Left ventricle myocardium inferior (tissue), 1 donor: Measurements from ENCODE around the gene RABL3. TPM values are rescaled to one million over a fixed set of nuclear protein-coding genes. Genes with fewer than 3 reads are reported as not detected.

ENCODE experiments used
- DNase-seq: peaks from one replicate; pipeline ENCODE4 v3.0.0-alpha.2; 2020
- H3K27ac ChIP-seq: fragments of 200-600 bp; replicated peaks from 2 replicates; pipeline ENCODE4 v1.8.0; 2021
- H3K27me3 ChIP-seq: fragments of 200-600 bp; 2 replicates; pipeline ENCODE4 v1.8.0; 2021; ENCODE audit warnings: low read depth
- H3K36me3 ChIP-seq: fragments of 200-600 bp; 2 replicates; pipeline ENCODE4 v1.8.0; 2021
- H3K4me1 ChIP-seq: fragments of 200-600 bp; 2 replicates; pipeline ENCODE4 v1.8.0; 2021
- H3K4me3 ChIP-seq: fragments of 200-600 bp; 2 replicates; pipeline ENCODE4 v1.8.0; 2021; ENCODE audit warnings: mild to moderate bottlenecking, moderate library complexity
- H3K9me3 ChIP-seq: fragments of 200-600 bp; replicated peaks from 2 replicates; pipeline ENCODE4 v1.8.0; 2021
- intact Hi-C: fragments of 100-400 bp; cut with micrococcal nuclease; formaldehyde crosslinking; loops from one replicate; pipeline ENCODE4 v1.11.0; 2022
- total RNA-seq: library from RNA; stranded (reverse); fragmentation: NEBNext Ultra II Directional; extraction: Animal tissue kit (Norgen Biotek cat#: 25700); gene quantifications from one replicate; pipeline ENCODE4 v1.2.1, GENCODE V29; 2021
- TF ChIP-seq, protein P1 (sequence below): fragments of 200-600 bp; IDR thresholded peaks from 2 replicates; pipeline ENCODE4 v1.8.0; 2021; ENCODE audit warnings: antibody characterized with exemption, mild to moderate bottlenecking, borderline replicate concordance
- donor health status: DM: no; HTN: yes; CAD: no; lungs with severe emphysema.

RABL3 gene
- total RNA-seq, 1 donor from 2014 or later: 19.7 TPM

DNA sequence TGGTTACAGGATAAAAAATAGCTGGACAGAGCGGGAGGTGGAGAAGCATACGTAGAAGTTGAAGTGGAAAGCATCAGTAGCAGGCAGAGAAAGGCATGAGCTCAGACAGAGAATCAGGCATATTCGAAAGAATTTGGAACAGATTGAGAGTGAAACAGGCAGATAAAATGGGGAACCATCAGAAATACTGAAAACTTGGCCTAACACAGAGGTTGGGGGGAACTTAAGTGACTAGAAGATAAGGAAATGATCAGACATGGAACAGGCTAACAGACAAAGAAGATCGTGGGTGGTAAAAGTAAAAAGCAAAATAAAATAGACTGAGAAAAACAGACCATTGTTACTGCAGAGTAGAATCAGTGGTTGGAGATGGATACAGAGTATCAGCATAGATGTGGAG lies 33.1 kb upstream of the RABL3 start:
- no peak for DNase-seq
- Histone ChIP-seq H3K4me3 (no peak overlapping the region), H3K36me3 (peaks cover 34% of the 10 kb centered on the region), H3K4me1 (peaks cover 10% of the 10 kb centered on the region), H3K27me3 (no peaks in the 10 kb centered on the region), H3K9me3 (no peaks in the 10 kb centered on the region), H3K27ac (no peak overlapping the region)
- intact Hi-C loops: no loop called here
- TF ChIP-seq, protein P1, sequence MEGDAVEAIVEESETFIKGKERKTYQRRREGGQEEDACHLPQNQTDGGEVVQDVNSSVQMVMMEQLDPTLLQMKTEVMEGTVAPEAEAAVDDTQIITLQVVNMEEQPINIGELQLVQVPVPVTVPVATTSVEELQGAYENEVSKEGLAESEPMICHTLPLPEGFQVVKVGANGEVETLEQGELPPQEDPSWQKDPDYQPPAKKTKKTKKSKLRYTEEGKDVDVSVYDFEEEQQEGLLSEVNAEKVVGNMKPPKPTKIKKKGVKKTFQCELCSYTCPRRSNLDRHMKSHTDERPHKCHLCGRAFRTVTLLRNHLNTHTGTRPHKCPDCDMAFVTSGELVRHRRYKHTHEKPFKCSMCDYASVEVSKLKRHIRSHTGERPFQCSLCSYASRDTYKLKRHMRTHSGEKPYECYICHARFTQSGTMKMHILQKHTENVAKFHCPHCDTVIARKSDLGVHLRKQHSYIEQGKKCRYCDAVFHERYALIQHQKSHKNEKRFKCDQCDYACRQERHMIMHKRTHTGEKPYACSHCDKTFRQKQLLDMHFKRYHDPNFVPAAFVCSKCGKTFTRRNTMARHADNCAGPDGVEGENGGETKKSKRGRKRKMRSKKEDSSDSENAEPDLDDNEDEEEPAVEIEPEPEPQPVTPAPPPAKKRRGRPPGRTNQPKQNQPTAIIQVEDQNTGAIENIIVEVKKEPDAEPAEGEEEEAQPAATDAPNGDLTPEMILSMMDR: no peak

DNA sequence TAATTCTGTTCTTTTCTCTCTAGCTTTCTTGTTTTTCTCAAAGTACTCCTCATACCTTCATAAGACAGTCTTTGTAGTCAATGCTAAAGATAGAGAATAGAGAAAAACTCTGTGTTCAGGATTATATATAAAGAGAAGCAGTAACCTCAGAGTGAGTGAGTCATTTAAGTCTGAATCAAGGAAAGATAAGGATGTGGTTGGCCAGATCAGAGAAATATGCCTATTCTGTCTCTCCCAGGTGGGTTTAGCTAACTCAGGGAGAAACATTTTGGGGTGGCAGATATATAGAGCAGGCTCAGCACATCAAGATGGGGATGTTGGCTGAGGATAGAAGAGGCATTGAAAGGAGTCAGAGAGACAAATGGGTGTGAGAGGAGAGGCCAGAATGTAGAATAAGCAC lies 31.6 kb upstream of the RABL3 start:
- TF ChIP-seq, protein P1: no peak
- peaks cover 31% of the 10 kb centered on the region for H3K36me3 ChIP-seq

DNA sequence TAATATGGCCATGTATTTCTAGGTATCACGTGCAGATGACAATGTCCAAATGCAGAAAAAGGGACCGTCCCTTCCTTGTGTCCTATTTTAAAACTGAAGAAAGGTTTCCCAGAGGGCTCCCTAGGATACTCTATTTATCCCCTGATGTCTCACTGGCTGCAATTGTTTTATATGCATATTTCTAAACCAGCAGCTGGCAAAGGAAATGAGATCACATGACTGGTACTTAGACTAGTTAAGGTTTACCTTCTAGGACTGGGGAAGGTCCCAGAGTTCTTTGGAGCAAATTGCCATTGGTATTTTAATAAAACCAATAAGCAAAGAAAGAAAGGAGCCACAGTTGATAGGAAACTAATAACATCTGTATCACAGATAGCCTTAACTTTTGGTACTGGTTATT lies 29.8 kb upstream of the RABL3 start:
- Histone ChIP-seq H3K4me1 (peaks cover 15% of the 10 kb centered on the region), H3K9me3 (no peaks in the 10 kb centered on the region), H3K27me3 (no peaks in the 10 kb centered on the region), H3K36me3 (peaks cover 27% of the 10 kb centered on the region), H3K4me3 (no peak overlapping the region), H3K27ac (no peak overlapping the region)
- TF ChIP-seq, protein P1: no peak
- intact Hi-C loops: no loop called here
- DNase-seq: no peak

More for the DNA sequence above, 31.6 kb upstream of the RABL3 start:
- no peak for DNase-seq
- Histone ChIP-seq H3K4me3 (no peak overlapping the region), H3K4me1 (peaks cover 10% of the 10 kb centered on the region), H3K27me3 (no peaks in the 10 kb centered on the region), H3K9me3 (no peaks in the 10 kb centered on the region), H3K27ac (no peak overlapping the region)
- intact Hi-C loops: no loop called here

DNA sequence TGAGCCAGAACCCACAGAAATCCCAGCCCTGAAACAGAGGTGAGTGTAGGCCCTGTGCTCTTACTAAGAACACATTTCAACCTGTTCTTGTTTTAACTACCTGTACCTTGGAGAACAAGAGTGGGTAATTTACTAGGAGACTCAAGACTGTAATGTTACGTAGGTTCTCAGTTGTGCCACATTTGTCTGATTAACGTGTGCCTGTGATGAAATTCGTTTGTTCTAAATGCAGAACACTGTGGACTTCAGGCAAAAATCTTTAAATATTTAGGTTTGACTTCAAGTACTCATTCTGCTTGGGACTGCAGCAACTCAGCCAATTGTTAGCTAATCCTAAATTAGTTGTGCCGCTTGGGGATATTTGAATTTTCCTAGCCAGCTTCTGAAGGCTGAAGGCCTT lies 28.6 kb upstream of the RABL3 start:
- DNase-seq: no peak
- intact Hi-C loops: no loop called here
- no peaks in the 10 kb centered on the region for H3K27me3 ChIP-seq
- H3K27ac ChIP-seq: no peak overlapping the region
- no peaks in the 10 kb centered on the region for H3K9me3 ChIP-seq
- TF ChIP-seq, protein P1: no peak
- no peak overlapping the region for H3K4me3 ChIP-seq
- peaks cover 16% of the 10 kb centered on the region for H3K36me3 ChIP-seq
- H3K4me1 ChIP-seq: peaks cover 24% of the 10 kb centered on the region

DNA sequence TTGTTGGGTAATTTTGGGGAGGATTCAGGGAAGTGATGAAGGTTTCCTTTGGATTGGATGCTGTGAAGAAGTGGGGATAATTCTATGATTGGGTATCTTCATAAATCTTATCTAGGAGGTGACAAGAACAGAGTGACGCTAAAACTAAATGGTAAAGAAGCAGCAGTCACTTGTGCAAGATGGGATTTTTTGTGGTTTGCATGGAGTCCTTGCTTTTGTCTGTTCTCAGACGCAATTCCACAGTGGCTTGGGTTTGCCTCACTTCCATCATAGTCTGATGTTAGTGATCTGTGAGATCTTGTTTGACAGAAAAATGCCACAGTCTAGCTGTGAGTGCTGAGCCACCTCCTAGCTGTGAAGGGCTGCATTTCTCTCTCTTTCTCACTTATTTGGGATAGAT lies 27.1 kb upstream of the RABL3 start:
- intact Hi-C loops: no loop called here
- TF ChIP-seq, protein P1: no peak

DNA sequence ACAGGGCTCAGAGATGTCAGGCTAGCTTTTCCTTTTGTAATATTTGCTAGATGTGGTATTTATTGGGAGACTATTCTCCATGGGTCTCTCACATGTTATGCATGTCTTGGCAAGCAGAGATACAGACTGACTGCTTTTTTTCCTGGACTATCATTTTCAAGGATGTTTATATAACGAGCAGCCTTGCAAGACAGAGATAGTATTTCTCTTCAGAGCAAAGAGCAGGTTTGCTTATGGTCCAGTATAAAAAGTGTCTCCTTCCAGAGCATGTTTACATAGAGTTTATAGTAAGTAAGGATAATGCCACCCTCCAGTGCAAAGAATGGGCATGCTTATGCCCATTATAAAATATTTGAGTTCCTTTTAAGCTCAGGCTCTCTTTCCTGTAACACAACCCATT lies 24.8 kb upstream of the RABL3 start:
- intact Hi-C loops: no loop called here
- no peaks in the 10 kb centered on the region for H3K27me3 ChIP-seq
- H3K4me1 ChIP-seq: peaks cover 30% of the 10 kb centered on the region
- H3K9me3 ChIP-seq: no peaks in the 10 kb centered on the region
- no peak overlapping the region for H3K4me3 ChIP-seq
- no peak overlapping the region for H3K27ac ChIP-seq
- DNase-seq: no peak
- peaks cover 8% of the 10 kb centered on the region for H3K36me3 ChIP-seq
- TF ChIP-seq, protein P1: no peak

More for the DNA sequence above, 27.1 kb upstream of the RABL3 start:
- H3K27ac ChIP-seq: no peak overlapping the region
- no peak for DNase-seq
- no peak overlapping the region for H3K4me3 ChIP-seq
- peaks cover 8% of the 10 kb centered on the region for H3K36me3 ChIP-seq
- H3K9me3 ChIP-seq: no peaks in the 10 kb centered on the region
- H3K4me1 ChIP-seq: peaks cover 33% of the 10 kb centered on the region
- H3K27me3 ChIP-seq: no peaks in the 10 kb centered on the region
